GM13977 (cell line): Measurements from ENCODE around the gene KLHL30.

Experiments used
- DNase-seq: peaks from one replicate; pipeline ENCODE4 v3.0.0; 2012; ENCODE audit warnings: low spot score
- CTCF ChIP-seq: IDR thresholded peaks from 2 replicates; pipeline ENCODE4 v1.5.1; 2012; ENCODE audit warnings: mild to moderate bottlenecking, control low read depth; ENCODE audit not compliant: insufficient read depth; ENCODE audit errors: extremely low read depth, missing control alignments
- in situ Hi-C: fragments of 300-500 bp; cut with MboI; formaldehyde crosslinking; loops from one replicate; pipeline ENCODE4 v1.12.0; 2022; ENCODE audit warnings: low sequenced_read_pairs, low pct_unique_long_range_greater_than_20kb, mixed read lengths, inconsistent platforms; ENCODE audit not compliant: unreplicated experiment

Gene KLHL30

GRCh38 chr2:238121511-238122286, 16.8 kb upstream of the KLHL30 start:
- in situ Hi-C loops = no loop called here
- TF ChIP-seq CTCF = no peak
- DNase-seq = no peak

- in situ Hi-C loops = no loop called here
- TF ChIP-seq CTCF = no peak
Observed at GRCh38 chr2:238122287-238123217, 15.9 kb upstream of the KLHL30 start.

GRCh38 chr2:238123218-238123971, 15.1 kb upstream of the KLHL30 start:
- no peak for TF ChIP-seq CTCF
- DNase-seq = no peak
- in situ Hi-C loops = no loop called here

More at GRCh38 chr2:238122287-238123217, 15.9 kb upstream of the KLHL30 start:
- no peak for DNase-seq

- in situ Hi-C loops = no loop called here
- DNase-seq = no peak
- TF ChIP-seq CTCF = no peak
Observed at GRCh38 chr2:238123991-238124470, 14.4 kb upstream of the KLHL30 start.

- DNase-seq = no peak
- in situ Hi-C loops = no loop called here
- no peak for TF ChIP-seq CTCF
Observed at GRCh38 chr2:238124488-238125126, 13.9 kb upstream of the KLHL30 start.
